Suppressor macrophage (primary cell): Measurements from ENCODE around the gene ATP2B3.

Experiments
- DNase-seq, 4 experiments: peaks; one replicate each; pipeline ENCODE4 v3.0.0-alpha.2; 2020 to 2022

Gene ATP2B3

DNA sequence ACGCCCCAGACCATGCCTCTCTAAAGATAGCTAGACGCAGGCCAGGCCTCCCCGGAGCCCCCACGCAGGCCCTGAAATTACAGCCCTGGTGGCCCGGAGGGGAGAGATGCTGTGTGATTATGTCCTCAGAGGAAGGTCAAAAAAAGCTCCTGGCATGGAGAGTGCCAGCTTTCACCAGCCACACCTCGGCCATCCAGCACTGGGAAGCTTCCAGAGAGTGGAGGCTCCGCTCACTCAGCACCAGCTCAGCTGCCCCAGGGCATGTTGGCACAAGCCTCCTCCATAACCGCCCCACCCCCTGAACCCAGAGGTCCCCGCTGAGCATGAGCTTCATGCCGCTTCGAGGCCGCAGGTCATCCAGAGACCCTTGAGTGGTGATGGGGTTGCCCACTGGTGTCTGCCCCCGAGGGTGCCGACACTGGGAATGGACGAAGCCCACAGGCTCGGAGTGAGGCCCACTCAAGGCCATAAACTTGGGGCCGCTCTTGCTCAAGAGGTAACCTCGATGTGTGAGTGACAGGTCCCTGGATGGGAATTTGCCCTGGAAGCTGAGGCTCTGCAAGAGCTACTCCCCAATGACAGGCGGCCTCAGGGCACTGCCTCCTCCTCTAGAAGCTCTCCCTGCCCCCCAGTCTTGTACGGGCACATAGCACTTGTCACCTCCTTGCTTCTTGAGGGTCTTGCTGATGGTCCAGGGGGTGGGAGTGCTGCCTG, 27.1 kb upstream of the ATP2B3 start:
- DNase-seq = no peak

DNA sequence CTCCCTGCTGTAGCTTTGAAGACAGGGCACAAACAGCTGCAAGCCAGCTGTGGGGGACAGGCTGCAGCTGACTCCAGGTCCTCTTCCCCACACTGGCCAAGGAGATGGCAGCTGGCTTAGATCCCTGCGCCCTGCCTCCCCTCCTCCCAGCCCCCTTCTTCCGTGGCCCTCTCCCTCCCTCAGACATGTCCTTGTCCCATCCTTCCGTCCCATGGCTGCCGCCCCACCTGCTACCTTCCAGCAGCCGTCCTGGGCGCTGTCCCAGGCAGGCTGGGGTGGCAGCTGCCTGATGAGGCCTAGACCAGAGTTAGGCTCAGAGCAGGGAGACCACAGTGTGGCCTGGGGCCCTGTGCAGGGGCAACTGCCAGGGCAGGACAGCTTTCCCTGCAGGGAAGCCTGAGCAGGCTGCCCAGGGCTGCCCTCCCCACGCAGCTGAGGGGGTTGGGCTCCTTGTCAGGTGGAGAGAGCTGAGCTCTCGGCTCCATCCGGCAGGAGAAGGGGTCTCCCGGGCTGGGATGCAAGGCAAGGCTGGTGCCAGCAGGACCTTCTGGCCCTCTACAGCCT, 26.0 kb upstream of the ATP2B3 start:
- no peak for DNase-seq

DNA sequence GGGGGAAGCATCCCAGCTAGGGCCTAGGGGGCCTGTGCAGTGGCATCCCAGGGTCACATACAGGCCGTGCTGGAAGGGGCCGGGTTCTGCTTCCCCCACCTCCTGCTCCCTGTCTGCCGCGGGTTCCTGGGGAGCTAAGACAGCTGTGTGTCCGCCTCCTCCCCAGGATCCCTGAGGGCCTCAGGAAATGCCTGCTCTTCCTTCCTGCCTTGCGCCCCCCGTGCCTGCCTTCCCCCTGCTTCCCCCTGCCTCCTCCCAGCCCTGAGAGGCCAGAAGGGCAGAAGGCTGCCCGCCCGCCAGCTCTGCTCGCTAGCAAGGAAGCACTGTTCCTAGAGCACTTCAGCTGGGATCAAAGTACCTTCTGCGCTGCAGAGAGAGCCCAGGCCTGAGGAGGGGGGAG, 25.5 kb upstream of the ATP2B3 start:
- DNase-seq = no peak

DNA sequence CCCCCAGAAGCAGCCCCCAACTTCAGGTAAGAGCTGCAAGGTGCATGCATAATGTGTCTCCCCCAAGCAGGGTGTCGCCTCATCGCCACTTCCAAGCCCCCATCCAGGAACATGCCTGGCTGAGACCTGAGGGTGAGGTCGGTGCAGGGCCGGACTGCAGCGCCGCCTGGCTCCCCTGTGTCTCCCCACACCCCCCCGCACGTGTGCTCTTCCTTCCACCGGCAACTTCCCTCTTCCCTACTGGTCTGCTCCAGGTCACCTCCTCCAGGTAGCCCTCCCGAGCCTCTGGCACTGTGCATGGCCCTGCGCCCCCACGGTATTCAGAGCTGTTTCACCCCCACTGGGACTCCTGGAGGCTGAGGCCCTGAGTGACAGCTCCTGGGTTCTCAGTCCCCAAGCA, 24.9 kb upstream of the ATP2B3 start:
- no peak for DNase-seq

DNA sequence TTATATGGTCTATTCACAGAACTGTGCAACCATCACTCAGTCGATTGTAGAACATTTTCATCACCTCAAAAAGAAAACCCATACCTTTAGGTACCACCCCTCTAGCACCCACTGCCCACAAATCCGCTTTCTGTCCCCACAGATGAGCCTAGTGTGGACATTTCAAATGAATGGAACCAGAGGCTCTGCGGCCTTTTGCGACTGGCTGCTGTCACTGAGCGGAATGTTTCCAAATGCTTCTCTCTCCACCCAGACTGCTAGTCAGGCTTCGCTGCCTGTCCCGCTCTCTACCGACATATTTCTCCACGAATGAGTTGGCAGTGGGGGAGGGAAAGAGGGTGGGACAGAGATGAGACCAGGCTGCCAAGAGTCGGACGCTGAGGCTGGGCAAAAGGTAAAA, 24.4 kb upstream of the ATP2B3 start:
- no peak for DNase-seq

DNA sequence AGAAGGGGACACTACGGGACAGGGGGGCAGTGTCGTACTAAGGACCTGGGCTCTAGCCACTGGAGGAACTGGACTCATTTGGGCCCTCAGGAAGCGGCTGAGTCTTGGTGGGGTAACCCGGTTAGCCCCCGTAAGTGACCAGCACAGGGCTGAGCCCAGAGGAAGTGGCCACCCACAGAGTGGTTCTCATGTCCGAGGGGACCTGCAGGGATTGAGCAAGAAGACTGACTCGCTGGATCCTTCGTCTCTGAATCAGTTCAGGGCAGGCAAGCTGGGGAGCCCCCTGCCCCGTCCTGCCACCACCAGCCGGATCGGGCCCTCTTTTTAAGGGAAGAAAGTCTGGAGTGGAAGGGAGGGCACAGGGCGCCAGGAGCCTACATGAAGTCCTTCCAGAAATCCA, 23.4 kb upstream of the ATP2B3 start:
- DNase-seq = peak in 3 of 4 experiments; percentile 15 to 33 (median 21)

DNA sequence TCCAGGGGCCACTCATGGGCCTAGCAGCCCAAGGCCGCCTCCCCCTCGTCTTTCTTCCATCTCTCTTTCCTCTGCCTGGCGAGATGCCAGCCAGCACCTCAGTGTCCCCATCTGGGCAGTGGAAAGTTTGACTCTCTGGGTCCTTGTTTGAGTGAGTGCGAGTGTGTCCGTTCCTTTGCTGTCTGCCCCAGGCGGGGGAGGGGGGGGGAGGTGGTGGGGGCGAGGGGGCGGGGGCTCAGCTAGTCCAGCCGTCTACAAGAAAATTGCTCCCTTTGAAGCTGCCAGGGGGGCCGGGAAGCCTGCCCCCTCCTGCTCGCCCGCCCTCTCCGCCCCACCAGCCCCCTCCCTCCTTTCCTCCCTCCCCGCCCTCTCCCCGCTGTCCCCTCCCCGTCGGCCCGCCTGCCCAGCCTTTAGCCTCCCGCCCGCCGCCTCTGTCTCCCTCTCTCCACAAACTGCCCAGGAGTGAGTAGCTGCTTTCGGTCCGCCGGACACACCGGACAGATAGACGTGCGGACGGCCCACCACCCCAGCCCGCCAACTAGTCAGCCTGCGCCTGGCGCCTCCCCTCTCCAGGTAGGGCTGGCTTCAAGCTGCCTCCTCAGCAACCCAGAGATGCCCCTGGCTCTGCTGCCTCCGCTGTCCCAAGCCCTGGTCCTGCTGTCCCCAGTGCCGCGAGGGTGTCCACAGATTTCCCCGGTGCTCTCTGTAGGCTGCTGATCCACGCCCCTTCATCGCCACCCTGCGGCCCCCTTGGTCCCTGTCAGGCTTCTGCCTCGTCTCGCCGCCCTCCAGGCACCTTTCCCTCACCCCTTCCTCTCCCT, 22.7 kb upstream of the ATP2B3 start, which contains the start of gene BGN:
Gene BGN, plus strand, starts transcription at position 440 of the 821 bp plus-strand sequence. CDS start 9,652 bp downstream, outside the sequence.
- no peak for DNase-seq

DNA sequence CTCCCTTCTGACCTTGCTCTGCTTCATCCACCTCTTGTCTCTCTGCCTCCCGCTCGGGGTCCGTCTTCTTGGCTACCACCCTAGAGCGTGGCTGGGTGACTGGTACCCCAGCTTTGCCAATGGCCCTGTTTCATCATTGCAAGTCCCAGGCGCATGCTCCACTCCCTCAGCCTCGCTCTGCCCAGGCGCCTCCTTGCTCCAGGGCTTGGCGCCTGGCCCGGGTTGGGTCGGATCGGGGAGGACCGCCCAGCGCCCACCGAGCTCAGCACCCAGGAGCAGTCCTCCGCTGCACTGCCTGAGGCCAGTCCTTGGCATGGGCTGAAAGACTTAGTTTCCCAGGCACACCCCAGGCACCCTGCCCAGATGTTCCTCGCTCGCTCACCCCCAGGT, 22.1 kb upstream of the ATP2B3 start:
- no peak for DNase-seq

DNA sequence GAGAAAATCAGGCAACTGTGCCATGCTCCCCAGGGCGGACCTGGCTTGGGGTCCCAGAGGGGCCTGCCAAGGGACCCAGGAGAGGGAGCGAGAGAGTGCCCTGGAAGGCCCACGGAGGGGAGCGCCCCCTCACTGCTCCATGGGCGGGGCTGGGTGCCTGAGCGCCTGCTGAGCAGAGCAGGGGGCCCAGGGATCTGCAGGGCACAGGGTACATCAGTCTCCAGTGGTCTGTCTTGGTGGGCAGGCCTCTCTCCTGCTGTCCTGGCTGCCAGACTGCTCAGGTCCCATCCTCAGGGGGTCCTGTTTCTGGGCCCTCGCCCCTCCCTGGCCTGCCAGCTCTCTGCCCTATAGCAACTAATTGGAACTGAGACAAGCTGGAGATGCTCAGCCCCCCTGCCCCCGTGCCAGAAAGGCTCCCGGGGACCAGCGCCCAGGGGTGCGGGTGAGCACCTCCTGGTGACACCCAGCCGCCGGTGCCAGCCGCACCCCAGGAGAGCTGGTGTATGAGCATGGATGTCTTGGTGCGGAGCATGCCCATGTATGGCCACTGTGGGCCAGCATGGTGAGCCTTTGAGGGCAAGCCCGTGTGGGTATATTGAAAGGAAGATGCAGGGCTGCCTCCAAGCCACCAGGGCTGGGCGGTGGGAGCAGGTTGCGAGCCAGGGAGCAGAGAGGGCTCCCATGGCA, 21.4 kb upstream of the ATP2B3 start:
- DNase-seq = no peak

DNA sequence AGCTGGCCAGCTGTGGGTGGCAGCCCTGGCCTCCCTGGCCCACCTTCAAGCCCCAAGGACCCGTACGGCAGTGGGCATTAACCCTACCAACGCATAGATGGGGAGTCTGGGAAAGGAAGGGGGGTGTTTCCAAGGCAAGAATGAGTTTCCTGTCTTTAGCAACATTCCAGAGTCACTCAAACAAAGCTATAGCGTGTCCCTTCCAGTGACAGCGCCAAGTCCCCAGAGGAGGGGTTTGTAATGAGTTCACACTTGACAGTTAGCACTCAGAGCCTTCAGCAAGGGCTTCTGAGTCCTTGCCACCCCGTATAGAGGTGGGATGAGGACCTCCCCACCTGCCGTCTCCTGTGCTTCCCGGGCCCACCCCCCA, 20.9 kb upstream of the ATP2B3 start:
- no peak for DNase-seq

DNA sequence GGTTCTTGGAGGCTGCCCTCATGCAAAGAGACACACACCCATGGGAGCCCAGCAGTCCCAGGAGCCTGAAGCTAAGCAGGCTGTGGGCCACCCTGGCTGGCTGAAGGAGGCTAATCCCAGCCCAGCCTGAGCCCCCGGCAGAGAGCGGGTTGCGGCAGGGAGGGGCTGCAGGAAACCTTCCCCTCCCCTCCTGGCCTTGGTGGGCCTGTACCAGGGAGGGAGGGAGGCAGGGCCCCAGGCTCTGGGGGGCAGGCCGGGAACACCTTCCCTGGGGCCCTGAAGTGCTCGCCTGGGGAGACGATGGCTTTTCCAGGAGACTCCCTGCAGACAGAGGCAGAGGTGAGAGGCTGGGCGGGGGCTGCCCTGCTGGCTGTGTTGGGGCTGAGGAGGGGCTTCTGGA, 19.0 kb upstream of the ATP2B3 start:
- DNase-seq = no peak

DNA sequence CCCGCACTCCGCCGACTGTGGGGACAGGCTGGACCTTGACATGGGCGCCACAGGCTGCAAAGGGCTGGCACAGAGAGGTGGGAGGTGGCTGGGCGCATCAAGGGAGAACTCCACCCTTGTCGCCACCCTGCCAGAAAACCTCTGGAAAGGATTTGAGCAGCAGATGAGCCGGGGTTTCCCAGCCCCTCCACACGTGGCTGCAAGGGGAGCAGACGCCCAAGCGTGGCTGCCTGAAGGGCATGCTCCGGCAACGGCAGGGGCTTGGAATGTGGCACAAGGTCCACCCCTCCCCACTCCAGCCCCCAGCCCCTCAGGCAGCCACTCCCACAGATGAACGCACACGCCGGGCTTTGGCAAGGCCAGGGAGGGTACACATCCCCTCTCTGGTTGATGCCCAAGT, 18.1 kb upstream of the ATP2B3 start:
- no peak for DNase-seq

DNA sequence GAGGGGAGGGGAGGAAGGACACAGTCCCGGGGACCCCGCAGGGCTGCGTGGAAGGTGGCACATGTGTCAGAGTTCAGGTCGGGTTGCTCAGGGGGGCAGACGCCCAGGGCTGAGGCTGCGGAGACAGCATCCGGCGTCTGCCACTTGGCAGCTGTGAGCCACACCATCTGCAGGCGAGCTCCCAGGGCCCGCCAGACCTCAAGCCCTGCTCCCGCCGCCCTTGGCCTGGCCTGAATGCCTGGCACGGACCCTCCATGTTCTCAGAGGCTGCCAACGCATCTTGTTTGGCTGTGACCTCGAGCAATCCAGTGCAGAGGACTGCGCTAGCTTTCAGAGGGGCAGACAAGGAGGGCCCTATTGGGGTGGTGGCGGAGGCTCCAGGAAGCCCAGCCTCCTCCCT, 17.6 kb upstream of the ATP2B3 start:
- no peak for DNase-seq

DNA sequence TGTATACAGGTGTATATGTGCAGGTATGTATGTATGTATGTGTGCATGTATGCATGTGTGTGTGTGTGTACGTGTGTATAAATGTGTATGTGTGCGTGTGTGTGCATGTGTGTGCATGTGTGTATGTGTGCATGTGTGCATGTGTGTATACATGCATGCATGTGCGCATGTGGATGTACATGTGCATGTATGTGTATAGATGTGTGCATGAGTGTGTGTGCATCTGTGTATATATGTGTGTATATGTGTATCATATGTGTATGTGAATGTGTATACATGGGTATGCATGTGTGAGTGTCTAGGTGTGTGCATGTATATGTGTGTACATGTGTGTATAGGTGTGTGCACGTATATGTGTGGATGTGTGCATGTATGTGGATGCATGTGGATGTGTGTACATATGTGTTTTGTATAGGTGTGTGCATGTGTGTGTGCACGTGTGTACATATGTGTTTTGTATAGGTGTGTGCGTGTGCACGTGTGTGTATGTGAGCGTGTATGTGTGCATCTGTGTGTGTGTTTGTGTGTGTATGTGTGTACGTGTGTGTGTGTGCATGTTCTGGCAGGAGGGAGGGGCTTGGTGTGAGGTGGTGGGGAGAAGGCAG, 16.7 kb upstream of the ATP2B3 start:
- no peak for DNase-seq

DNA sequence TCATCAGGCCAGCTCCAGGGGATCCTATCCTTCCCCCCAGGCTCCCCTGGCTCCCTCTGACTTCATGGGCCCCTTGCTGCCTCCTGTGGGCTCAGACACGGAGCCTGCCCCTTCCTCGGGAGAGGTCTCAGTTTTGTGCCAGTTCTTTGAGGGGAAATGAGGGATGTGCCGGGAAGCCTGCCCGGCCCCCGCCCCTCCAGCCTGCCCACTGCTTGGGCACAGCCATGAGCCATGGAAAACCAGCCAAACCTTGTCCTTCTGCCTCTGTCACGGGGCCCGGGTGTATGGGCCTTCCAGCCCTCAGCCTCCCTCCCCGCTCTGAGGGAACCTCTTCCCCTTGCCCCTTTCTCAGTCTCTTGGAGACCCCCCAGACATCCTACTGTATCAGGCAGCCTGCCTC, 15.9 kb upstream of the ATP2B3 start:
- no peak for DNase-seq

DNA sequence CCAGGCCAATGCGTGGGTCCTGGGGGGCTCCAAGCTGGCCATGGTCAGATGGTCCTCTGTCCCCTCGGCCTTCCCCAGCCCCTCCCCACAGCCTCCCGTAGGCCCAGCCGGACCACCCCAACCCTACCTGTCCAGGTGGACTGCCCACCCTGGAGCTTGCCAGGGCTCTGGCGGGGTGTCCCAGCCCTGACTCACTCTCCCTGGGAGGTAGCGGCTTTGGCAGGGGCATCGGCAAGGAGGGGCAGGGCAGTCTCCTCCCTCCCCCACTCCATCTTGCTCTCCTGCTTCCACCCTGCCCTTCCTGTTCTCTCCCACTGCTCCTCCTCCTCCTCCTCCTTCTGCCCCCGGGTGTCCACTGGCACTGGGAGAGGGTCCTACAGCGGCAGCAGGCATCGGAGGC, 15.3 kb upstream of the ATP2B3 start:
- no peak for DNase-seq

DNA sequence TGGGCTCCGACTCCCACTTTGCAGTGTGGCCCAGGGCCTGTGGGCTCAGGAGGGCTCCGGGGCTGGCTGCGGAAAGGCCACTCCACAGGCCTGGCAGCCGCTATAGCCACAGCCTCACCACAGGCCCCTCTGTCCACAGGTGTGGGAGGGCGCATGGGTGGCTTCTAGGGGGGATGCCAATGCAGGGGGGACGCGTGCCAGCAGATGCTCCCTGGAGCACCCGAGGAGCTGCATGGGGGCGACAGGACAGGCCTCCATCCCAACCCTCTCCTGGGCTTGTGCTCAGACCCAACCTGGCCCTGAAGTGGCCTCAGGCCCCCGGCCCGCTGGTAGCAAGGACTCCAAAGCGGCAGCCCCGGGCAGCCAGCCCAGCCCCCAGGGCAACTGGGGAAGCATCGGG, 14.6 kb upstream of the ATP2B3 start:
- no peak for DNase-seq

DNA sequence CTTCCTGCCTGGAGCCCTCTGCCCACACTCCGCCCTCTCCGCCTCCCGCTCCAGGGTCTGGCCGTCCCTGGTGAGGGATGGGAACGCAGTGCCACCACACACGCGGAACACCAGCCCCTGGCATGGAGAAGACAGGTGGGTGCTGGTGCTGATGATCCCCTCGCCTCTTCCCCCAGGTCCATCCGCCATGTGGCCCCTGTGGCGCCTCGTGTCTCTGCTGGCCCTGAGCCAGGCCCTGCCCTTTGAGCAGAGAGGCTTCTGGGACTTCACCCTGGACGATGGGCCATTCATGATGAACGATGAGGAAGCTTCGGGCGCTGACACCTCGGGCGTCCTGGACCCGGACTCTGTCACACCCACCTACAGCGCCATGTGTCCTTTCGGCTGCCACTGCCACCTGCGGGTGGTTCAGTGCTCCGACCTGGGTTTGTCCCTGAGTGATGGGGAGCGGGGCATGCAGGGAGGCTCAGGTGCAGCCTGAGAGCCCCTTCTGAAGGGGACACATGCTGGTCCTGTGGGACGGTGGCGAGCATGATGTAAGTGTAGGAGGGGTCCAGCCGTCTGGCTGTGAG, 12.9 kb upstream of the ATP2B3 start:
- DNase-seq = no peak

DNA sequence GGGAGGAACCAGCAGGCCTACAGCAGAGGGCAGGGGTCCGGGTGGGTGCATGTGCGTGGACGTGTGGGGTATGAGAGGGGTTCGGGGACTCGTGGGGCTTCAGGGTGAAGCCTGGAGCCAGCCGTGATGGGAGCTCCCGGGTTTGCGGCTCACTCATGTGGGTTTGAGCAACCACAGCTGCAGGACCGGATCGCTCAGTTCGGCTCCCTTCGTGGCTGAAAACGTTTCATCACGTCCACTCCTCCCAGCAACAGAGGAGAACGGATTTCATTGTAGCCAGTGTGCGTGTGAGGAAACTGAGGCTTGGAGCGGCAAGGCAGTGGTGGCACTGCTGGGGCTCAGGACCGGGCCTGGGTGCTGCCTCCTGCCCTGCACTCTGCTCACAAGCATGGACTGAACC, 12.1 kb upstream of the ATP2B3 start:
- no peak for DNase-seq

DNA sequence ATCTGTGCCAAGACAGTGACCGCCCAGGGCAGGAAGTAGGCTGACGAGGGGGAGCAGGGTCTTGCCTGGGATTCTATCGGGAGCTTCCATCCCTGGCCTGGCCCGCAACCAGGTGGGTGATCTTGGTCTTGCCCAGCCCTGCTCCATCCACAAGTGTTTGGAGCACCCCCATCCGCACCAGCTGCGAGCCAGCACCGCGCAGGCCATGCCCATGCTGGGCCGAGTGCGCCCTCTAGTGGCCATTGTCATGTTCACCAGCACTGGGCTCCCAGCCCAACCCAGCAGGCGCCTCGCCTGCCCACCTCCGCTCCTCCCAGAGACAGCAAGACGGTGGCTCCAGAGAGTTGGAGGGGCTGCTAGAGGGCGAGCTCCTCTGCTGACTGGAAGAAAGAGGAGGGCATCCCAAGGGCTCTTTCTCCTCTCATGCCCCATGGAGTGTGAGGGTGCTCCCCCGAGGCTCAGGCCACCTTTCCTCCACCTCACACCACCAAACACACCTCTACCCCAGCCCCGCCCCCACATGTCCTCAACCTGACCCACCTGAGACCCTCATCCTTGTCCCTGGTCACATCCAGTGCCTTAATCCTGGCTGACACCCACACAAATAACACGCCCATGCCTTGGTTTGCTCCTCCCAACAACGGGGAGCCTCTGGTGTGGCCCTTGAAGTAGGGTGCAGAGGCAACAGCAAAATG, 9.8 kb upstream of the ATP2B3 start:
- DNase-seq = peak; percentile 72 to 88 (median 82)

DNA sequence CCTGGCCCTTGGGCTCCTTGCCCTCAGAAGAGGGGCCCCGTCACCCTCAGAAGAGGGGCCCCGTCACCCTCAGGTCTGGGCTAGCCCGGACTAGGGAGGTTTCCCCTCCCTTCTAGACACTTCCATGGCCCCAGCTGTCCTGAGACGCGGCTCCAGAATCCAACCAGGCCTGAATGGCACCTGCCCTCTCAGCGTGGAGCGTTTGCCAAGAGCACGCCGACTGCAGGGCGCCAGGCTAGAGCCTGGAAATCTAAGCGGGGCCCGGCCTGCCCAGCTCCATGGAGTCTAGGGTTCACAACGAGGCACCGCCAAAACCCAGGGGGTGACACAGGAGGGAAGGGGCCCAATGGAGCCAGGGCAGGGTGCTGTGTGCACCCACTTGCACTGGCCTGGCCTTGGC, 7.8 kb upstream of the ATP2B3 start:
- DNase-seq = no peak

DNA sequence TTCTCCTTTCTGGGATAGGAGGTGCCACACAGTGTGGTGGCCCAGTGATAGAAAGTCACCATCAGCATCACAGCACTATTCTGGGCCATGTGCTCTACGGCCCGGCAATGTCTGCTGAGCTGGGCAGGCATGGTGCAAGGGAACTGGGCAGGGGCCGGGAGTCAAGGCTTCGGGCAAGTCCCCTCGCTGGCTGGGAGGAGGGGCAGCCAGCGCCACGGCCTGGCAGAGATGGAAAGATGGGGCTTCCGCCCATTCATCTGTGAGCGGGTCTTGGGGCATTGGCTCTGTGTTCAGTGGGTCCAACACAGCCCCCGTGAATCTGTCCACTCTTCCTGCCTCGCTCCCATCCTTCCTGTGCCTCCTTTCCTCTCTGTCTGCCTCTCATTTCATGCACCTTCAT, 7.1 kb upstream of the ATP2B3 start:
- DNase-seq = no peak
